Pons (tissue), 1 donor: ENCODE results near the gene PRKCSH.
A peak's percentile ranks its signal among the peaks of the same experiment; 100 is the strongest.
"Not testable (repeated sequence)": the region's sequence is repeated elsewhere in the genome, so short reads cannot be mapped to it uniquely, and the experiment has no call there.

Source experiments
- DNase-seq: peaks from one replicate; pipeline ENCODE4 v3.0.0-alpha.2; 2016; ENCODE audit warnings: low spot score

Gene PRKCSH, protein sequence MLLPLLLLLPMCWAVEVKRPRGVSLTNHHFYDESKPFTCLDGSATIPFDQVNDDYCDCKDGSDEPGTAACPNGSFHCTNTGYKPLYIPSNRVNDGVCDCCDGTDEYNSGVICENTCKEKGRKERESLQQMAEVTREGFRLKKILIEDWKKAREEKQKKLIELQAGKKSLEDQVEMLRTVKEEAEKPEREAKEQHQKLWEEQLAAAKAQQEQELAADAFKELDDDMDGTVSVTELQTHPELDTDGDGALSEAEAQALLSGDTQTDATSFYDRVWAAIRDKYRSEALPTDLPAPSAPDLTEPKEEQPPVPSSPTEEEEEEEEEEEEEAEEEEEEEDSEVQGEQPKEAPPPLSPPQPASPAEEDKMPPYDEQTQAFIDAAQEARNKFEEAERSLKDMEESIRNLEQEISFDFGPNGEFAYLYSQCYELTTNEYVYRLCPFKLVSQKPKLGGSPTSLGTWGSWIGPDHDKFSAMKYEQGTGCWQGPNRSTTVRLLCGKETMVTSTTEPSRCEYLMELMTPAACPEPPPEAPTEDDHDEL

DNA sequence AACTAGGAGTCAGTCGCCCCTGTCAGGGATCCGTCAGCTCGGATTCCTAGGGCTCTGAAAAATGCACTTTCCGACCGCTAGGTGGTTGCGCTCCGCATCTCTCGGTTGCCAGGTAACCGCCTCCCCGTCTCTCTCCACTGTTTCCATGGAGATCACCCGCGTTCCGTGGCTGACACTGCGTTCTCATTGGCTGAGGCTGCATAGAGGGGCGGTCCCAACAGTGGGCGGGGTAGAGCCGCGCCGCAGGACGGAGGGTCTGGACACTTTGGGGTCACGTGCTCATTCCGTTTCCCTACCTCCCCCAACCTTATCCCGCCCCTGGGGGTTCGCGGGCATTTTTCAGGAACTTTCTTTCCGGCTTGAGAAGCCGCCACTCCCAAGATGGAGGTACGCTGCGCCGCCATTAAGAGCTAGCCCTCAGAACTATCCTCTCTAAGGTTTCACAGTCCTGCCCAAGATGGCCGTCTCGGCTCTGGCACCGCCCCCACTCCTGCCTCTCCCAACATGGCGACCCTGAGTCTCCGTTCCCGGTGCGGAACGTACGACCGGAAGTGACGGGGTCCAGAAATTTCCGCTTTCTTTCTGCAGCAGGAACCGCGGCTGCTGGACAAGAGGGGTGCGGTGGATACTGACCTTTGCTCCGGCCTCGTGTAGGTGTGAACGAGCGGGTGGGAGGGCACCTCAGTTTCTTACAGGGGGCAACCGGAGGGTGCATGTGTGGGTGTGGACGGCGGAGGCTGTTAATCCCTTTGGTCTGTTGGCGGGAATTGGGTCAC, at the start of gene PRKCSH, which contains the start of gene ODAD3:
Gene PRKCSH, plus strand, starts transcription at position 579 of the 776 bp plus-strand sequence. CDS start 483 bp downstream, outside the sequence.
Gene ODAD3, minus strand, starts transcription at position 65 of the 776 bp plus-strand sequence. CDS start 105 bp downstream, outside the sequence.
- peak; percentile 100 for DNase-seq

DNA sequence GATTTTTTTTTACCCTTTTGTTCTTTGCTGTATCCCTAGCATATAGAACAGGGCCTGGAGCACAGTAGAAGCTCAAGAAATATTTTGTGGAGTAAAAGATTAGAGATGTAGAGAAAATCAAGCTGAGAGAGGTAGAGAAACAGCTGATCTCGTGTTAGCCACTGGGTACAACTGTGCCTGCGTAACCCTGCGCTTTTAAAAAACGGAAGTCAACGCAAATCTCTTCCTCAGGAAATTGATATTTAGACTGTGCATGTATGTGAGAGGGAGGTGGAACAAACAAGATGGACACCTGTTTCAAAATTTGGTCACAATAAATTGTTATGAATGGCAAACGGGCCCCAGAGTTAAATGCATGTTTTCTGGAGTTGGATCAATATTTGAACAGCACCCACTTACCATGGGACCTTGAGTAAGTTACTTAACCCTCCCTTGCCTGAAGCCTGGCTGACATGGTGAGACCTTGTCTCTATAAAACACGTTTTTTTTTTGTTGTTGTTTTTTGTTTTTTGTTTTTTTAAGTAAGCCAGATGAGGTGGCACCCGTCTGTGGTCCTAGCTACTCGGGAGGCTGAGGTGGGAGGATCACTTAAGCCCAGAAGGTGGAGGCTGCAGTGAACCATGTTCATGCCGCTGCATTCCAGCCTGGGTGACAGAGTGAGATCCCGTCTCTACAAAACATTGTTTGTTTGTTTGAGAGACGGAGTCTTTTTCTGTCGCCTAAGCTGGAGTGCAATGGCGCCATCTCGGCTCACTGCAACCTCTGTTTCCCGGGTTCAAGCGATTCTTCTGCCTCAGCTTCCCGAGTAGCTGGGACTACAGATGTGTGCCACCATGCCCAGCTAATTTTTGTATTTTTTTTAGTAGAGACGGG, 48.0 kb upstream of the PRKCSH start:
- DNase-seq = no peak

DNA sequence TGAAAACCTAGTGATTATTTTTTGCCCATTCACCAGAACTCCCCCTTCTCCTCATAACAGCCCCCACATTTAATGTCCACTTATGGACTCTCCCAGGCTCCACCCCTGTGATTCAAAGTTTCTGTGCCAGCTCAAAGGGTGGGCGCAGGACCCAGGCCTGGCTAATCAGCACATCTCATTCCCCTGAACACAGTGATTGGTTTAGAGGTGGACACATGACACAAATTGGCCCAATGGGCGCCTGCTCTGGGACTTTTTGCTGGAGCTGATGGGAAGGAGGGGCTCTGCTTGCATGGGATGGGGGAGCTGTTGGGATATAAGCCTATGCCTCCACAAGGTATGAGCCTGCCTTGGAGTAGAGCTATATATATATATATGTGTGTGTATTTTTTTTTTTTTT, 45.1 kb upstream of the PRKCSH start:
- no peak for DNase-seq

DNA sequence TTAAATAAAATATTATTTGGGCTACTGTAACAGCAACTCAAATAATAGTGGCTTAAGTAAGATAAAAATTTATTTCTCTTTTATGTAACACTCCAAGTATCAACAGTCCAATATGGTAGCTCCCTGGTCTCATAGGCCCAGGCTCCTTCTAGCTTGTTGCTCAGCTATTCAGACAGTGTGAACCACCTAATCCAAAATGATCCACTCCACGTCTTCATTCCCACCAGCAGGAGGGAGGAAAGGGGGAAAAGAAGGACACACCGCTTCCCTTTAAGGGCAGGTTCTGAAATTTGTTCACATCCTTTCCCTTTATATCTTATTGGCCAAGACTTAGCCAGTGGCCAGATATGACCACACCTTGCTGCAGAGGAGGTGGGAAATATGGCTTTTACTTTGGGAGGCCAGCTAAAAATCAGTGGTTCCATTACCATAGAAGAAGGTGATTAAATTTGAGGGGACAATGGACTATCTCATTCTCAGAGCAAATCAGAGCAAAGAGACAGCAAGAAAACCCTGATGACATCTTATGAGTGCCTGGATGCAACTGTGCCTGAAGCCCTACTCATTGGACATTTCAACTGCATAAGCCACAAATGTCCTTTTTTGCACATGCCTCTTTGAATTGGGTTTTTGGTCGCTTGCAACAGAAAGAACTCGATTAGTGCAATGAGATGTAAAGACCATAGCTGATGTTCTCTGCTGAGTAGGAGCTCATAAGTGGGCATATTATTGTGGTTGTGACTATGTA, 44.3 kb upstream of the PRKCSH start:
- DNase-seq = no peak

DNA sequence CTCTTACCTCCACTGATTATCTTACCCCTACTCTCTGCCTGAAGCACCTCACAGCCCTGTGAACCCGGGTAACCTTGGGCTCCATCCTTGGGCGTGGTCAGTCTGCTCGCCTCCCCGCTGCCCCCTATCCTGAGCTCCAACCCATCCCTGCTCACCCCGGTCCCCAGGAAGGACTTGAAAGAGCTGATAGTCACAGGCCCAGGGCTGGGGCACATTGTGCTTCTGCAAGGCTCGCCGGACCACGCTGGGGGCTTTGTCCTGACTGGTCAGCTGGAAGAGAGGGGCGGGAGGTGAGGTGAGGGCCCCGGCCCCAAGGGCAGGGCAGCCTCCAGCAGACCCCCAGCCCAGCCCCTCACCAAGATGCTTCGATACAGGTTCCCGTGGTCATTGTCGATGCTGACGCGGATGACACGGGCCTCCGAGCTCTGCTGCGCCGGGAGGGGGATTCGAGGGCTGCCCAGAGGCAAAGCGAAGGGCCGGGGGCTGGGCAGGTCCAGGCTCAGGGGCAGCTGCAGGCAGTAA, 38.3 kb upstream of the PRKCSH start:
- no peak for DNase-seq

DNA sequence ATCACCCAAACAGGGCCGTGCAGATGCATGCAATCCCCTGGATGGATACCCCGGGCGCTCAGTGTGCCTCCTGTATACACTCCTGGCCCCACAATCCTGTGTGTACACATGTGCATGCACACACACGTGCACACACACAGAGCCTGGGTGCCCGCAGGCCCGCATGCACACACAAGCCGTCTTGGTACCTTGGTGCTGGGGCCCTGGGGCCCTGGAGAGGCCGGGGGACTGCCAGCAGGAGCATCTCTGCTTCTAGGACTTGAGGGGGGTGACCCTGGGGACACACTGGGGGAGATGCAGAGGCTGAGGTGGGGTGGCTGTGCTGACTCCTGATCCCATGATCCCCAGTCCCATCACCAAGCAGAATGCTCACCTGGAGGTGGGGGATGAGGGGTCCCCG, 35.8 kb upstream of the PRKCSH start:
- DNase-seq = no peak

DNA sequence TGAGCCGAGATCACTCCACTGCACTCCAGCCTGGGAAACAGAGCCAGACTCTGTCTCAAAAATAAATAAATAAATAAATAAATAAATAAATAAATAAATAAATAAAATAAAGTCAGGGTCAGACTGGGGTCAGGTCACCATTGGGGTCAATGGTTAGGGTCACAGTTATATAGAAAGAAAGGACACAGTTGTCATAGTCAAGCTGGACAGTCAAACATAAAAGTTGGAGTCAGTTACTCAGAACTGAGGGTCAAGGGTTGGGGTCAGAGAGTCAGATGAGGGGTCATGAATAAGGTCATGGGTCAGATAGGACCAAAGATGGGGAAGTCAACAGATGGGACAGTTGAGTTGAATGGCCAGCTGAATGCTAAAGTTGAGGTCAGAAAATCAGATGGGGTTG, 34.6 kb upstream of the PRKCSH start:
- DNase-seq = no peak

DNA sequence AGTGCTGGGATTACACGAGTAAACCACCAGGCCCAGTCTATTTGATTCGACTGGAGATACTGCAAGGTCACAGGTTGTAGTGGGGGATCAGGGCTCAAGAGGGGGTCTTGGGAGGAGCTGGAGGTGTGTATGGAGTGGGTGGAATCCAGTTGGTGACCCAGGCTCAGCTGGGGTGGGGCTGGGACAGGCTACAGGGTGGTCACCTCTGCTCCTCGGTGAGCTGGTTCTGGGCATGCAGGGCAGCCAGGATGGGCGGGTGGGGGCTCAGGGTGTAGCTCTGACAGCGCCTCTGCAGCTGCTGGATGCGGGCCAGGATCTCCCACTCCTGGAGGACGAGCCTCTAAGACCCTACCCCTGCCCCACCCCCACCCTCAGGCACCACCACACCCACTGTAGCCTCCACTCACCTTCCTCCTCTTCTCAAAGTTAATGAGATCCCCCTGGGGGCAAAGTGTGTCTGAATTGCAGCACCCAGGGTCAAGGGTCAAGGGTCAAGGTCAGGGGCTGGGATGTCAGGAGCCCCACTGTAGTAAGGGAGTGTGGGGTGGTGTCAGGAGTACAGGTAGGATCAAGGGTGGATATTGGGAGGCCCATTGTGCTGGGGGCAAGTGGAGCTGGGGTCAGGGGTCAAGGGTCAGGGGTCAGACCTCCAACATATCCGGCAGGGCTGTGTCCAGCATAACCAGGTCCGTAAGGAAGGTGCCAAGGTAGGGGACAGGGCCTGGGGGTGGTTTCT, 33.5 kb upstream of the PRKCSH start:
- DNase-seq = no peak

DNA sequence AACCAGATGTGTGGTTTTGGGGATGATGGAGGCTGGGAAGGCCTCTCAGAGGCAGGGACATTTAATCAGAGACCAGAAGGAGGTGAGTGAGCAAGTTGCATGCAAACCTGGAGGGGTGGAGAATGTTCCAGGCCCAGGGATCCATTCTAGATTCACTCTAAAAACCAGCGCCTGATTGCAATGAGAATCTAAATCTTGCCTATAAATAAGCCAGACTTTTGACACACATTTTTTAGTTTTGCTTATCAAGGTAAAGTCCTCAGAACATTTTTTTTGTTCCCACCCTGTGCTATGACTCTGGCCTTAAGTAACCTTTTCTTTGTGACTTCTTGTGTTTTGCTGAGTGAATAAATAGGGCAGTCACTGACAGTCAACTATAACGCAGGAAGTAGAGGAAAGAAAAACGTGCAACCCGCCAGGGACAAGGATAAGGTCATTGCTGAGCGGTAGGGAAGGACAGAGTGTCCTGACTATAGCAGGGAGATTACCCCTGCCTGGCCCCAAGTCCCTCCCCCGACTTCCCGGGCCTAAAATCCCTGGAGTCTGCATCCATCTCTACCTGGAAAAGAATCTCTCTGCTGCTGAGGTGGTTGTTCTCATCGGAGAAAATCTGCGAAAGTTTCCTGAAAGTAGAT, 30.7 kb upstream of the PRKCSH start:
- no peak for DNase-seq

DNA sequence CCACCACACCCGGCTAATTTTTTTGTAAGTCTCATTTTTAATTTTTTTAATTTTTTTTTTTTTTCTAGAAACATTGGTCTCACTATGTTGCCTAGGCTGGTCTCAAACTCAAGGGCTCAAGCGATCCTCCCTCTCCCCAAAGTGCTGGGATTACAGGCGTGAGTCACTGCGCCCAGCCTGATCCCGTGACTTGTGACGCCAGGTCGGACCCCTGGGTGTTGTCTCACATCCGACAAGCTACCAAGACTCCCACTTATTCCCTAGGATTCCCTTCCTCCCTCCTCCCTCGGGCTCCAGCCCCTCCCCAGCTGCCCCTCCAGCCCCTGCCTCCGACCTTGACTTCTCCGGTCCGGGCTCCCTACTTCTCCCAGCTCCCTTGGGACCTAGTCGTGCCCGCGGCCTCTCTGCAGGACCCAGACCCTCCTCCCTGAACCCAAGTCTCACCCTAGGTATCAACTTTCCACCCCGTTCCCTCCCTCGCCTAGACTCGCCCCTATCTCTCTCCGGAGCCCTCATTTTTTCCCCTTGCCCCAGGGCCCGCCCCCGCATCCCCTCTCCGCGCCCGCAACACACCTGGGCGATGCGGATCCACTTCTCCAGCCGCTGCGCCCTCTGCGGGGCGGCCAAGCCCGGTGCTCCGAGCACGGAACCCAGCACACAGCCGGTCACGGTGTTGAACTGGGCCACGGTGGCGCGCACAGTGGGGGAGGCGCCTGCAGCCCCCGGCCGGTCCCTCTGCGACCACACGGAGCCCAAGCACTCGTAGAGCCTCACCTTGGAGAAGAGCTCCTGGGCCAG, 29.4 kb upstream of the PRKCSH start:
- no peak for DNase-seq

DNA sequence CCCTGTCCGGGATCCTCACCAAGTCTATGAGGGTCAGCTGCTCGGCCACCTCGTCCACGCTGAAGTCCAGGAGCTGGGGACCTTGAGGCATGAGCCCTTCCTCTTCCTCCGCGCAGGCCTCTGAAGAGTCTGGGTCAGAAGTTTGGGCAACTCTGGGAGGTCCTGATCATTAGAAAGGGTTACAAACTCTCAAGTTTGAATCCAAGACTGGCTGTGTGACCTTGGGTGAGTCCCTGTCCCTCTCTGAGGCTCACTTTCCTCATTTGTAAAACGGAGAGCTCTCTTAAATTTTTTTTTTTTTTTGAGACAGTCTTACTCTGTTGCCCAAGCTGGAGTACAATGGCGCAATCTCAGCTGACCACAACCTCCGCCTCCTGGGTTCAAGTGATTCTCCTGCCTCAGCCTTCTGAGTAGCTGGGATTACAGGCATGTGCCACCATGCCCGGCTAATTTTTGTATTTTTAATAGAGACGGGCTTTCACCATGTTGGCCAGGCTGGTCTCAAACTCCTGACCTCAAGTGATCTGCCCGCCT, 28.7 kb upstream of the PRKCSH start:
- not testable (repeated sequence) for DNase-seq

DNA sequence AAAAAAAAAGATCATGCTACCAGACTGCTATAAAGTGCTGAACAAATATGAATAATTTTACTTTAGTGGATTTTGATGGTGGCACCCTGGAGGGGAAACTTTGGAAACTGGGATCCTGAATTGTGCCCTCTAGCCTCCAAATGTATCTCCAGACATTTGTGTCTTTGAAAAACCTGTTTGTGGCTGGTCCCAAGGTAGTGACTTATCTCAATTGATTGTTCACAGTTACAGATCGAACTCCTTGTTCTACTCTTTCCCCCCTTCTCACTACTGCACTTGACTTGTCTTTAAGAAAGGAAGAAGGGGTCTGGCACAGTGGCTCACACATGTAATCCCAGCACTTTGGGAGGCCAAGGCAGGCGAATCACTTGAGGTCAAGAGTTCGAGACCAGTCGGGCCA, 26.8 kb upstream of the PRKCSH start:
- DNase-seq = no peak

DNA sequence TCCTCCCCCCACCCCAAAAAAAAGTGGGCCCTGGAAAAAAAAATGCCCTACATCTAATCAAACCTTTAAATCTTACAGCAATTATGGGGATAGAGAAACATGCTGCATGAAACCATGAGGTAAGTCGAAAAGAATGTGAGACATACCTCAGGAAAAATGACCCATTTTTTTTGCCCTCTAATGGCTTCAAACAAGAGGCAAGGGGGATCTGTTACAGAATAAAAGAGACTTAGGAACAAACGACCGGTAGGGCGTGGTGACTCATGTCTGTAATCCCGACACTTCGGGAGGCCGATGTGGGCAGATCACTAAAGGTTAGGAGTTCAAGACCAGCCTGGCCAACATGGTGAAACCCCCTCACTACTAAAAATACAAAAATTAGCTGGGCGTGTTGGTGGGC, 24.8 kb upstream of the PRKCSH start:
- no peak for DNase-seq

DNA sequence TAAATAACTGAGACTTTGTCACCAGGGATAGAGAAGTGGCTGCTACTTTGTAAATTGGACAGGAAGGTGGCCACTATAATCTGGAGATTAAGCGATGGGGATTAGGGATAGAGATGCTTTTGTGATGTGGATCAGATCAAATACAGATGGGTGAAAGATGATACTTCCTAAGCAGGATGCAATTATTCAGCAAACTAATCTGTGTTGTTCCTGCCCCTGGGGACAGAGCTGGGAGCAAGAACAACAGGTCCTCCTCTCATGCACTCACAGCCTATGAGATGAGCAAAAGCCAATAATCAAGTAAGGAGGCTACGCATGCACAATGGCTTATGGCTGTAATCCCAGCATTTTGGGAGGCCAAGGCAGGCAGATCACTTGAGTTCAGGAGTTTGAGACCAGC, 20.9 kb upstream of the PRKCSH start:
- no peak for DNase-seq

DNA sequence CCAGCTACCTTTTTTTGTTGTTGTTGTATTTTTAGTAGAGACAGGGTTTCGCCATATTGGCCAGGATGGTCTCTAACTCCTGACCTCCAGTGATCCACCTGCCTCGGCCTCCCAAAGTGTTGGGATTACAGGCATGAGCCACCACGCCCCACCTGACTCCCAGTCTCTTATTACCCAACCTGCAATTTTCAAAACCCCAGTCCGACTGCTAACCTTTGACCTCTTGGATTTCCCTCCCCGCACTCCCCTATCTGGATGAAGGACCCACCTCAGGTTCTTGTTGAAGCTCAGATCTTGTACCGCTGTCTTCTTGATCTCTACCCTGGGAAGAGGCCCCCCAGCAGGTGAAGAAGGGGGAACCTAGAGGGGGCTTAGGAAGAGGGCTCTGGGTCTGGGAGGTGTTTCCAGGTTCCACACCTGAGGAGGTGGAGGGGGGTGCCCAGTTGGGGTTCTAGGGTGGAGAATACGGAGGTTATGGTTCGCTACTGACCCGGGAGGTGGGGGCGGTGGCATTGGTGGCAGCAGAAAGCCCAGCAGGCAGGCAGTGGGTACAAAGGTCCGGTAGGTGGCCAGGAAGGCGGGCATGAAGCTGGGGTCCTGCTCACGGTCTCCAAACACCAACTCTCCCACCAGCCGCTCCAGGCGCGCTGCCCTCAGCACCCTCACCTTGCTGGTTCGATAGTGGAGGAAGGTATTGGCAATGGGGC, 18.9 kb upstream of the PRKCSH start:
- no peak for DNase-seq

DNA sequence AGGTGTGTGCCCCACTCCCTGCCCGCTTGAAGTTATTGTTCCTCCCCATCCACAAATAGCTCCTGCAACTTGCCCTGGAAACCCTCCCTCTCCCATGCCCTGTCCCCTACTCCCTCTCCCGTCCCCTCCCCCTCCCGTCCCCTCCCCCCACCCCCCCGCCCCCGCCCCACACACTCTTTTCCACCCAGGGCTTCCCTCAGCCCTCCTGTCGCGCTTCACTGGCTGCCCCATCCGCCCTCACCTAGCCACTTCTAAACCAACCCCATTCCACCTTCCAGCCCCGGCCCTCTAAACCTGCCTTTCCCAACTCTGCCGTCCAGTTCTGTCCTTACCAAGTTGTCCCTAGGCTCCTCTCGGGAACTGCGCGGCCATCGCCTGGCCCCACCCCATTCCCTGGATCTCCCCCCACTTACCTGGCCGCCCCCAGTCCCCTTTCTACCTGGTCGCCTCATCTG, 17.3 kb upstream of the PRKCSH start:
- no peak for DNase-seq

DNA sequence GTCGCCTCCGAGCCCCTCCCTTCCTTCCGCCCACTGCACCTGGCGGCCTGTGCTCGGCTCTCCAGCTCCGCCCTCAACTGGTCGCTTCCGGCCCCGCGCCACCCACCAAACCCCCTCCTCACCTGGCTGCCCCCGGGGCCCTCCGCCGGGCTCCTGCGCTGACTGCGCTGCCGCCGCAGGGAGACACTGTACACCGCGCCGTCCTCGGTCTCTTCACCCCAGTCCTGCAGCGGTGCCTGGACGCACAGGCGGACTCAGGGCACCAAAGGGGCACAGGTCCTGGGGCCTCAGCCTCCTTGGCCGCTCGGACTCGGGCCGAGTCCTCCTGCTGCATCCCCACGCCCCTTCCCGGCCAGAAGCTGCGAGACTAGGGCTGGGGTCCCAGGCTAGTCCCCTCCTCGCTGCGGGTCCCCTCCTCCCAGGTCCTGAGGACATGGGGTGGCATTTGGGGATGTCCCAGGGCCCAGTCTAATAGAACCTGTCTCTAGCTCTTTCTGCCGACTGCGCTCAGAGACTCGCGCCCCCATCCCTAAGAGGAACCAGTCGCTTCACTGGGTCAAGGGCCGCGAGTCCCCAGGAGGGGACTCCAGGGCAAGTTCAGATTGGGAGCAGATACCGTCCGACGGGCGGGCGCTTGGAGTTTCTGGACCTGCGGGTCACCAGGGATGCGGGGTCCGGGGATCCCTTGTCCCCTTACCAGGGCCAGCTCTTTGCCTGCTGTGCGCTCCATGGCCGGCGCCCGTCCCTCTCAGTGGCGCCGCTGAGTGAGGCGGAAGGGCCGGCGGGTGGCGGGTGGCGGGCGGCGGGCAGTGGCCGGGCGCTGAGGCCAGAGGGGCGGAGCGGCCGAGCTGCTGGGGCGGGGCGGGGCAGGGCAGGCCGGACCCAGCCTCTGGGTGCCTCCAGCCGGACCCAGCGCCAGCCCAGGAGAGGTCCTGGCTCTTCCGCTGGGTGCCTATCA, 16.6 kb upstream of the PRKCSH start, which contains the start of gene RGL3:
Gene RGL3, minus strand, starts transcription at position 766 of the 958 bp plus-strand sequence. Its CDS starts 36 bp downstream, at position 730.
- no peak for DNase-seq
